ENCODE measurements around the gene PPA1.
A peak's percentile ranks its signal among the peaks of the same experiment; 100 is the strongest.
"Not testable (repeated sequence)": the region's sequence is repeated elsewhere in the genome, so short reads cannot be mapped to it uniquely, and the experiment has no call there.

The PPA1 gene

GRCh38 chr10:70167246-70167645 lies 66.0 kb downstream of the PPA1 start:
- DNase-seq: no peak

- DNase-seq: no peak
Measured at GRCh38 chr10:70166394-70166793, 66.8 kb downstream of the PPA1 start.

DNA sequence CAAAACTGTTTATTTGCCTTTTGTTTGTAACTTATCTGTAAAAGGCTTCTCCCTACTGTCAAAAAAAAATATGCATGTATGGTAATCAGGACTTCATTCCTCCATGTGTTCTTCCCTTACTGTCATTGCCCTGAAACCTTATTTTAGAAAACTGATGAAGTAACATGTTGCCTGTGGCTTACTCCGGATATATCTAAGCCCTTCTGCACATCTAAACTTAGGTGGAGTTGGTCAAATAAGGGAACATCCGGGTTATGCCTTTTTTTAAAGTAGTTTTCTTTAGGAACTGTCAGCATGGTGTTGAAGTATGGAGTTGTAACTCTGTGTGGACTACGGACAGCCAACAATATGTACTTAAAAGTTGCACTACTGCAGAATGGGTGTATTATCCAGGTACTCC lies 69.1 kb downstream of the PPA1 start:
- peak in 1 of 3 donors; percentile 33 for DNase-seq

DNA sequence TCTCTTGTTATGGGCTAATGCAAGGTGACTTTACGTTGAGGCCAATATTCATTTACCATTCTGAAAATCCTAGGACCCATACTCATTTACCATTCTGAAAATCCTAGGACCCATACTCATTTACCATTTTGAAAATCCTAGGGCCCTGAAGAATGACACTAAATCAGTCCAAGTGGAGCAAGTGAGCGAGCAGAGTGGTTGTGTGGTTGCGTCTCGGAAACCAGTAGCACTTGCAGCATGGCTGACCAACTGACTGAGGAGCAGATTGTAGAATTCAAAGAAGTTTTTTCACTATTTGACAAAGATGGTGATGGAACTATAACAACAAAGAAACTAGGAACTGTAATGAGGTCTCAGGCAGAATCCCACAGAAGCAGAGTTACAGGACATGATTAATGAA lies 69.8 kb downstream of the PPA1 start:
- DNase-seq: no peak

DNA sequence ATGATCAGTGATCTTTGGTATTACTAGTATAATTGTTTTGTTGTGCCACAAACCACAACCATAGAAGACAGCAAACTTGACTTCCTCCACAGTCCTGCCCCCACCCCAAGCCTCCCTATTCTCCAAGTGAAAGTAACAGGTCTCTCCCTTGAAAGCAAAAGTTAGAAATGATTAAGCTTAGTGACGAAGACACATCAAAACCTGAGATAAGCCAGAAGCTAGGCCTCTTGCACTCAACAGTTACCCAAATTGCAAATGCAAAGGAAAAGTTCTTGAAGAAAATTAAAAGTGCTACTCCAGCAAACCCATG lies 70.4 kb downstream of the PPA1 start:
- peak; percentile 54 to 69 (median 59) for DNase-seq

GRCh38 chr10:70162151-70162891 lies 70.9 kb downstream of the PPA1 start:
- peak; percentile 72 to 87 (median 74) for DNase-seq

DNA sequence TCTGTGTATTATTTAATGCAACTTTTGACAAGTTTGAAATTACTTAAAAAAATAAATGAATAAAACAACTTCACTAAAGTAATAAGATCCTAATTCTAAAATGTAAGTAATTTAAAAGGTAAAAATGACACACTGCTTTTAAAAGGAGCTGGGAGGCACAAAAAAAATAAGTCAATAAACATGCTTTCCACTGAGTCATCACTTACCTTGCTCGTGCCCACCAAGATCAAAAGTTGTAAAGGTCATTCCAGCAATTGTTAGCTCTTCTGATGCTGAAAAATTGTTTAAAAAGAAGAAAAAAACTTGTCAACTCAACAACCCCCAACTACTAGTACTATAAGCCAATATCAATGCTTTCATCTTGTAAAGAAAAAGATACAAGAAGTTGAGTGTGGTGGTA lies 72.4 kb downstream of the PPA1 start:
- no peak for DNase-seq

- not testable (repeated sequence) for DNase-seq
Measured at GRCh38 chr10:70159366-70159765, 73.9 kb downstream of the PPA1 start.

DNA sequence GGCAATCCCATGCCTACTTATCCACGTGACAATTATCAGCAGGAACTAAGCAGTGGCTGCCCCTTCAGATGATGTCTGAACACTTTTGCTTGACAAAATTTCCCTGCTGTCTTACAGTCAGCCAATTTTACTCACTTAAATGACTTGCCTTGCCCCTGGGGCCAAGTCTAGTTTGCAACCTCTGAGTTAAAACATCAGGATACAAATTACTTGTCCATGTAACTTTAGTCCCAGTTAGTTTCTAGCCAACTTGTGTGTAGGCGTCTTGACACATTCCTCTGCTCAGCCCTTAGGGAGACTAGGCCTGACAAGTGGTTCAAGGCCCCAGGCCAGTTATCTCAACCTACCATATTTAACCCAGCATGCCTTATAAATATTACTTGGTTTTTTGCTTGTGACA lies 75.1 kb downstream of the PPA1 start:
- no peak for DNase-seq

- DNase-seq: no peak
Measured at GRCh38 chr10:70155255-70155838, 77.9 kb downstream of the PPA1 start.
